WTC11 (cell line): ENCODE data around the gene ITGA1. TPM values are rescaled to one million over a fixed set of nuclear protein-coding genes. Genes with fewer than 3 reads are reported as not detected.

Experiments used
- ATAC-seq: fragments of 200-7000 bp; cut with Tn5 transposase; 2 replicates; pipeline ENCODE4 v1.10.0; 2021; ENCODE audit warnings: mild to moderate bottlenecking, moderate library complexity
- CTCF ChIA-PET: fragments of 300-600 bp; sonication (Branson Sonifier 250); formaldehyde crosslinking; loops from one replicate; lab custom pipeline; 2021; ENCODE audit warnings: antibody characterized with exemption; lab: Charles Lee
- POLR2A ChIA-PET: fragments of 350-600 bp; sonication (Branson Sonifier 250); formaldehyde crosslinking; loops from one replicate; lab custom pipeline; 2021; ENCODE audit warnings: antibody characterized with exemption; lab: Charles Lee
- DNase-seq: peaks from one replicate; pipeline ENCODE4 v3.0.0; 2021; ENCODE audit warnings: low spot score
- H3K27ac Mint-ChIP-seq: 2 replicates; pipeline ENCODE4 v1.8.0; 2021; ENCODE audit warnings: mixed read lengths
- H3K27me3 Mint-ChIP-seq: 2 replicates; pipeline ENCODE4 v1.8.0; 2021; ENCODE audit warnings: low read depth, mild to moderate bottlenecking, moderate library complexity, mixed read lengths
- H3K36me3 Mint-ChIP-seq: 2 replicates; pipeline ENCODE4 v1.8.0; 2021; ENCODE audit warnings: mixed read lengths
- H3K4me1 Mint-ChIP-seq: 2 replicates; pipeline ENCODE4 v1.8.0; 2022; ENCODE audit warnings: mixed read lengths
- H3K4me3 Mint-ChIP-seq: 2 replicates; pipeline ENCODE4 v1.8.0; 2021; ENCODE audit warnings: mild to moderate bottlenecking, moderate library complexity, mixed read lengths
- H3K9me3 Mint-ChIP-seq: 2 replicates; pipeline ENCODE4 v1.8.0; 2021; ENCODE audit warnings: mixed read lengths
- EMX1 ChIP-seq: fragments of 250-450 bp; sonication (Bioruptor Pico); IDR thresholded peaks from 2 replicates; pipeline ENCODE4 v1.8.0; 2021; ENCODE audit warnings: mild to moderate bottlenecking
- ETV6 ChIP-seq: sonication (generic); formaldehyde crosslinking; IDR thresholded peaks from 2 replicates; pipeline ENCODE4 v1.8.1; 2022; ENCODE audit warnings: mild to moderate bottlenecking, missing genetic modification reagents
- GABPB1 ChIP-seq: sonication (generic); formaldehyde crosslinking; IDR thresholded peaks from 2 replicates; pipeline ENCODE4 v1.8.1; 2023; ENCODE audit warnings: mild to moderate bottlenecking, missing genetic modification reagents
- GRHL2 ChIP-seq: fragments of 250-450 bp; sonication (Bioruptor Pico); IDR thresholded peaks from 2 replicates; pipeline ENCODE4 v1.8.0; 2022; ENCODE audit warnings: mild to moderate bottlenecking, moderate library complexity; ENCODE audit not compliant: insufficient replicate concordance, severe bottlenecking
- HMGA2 ChIP-seq: fragments of 250-450 bp; sonication (Bioruptor Pico); IDR thresholded peaks from 2 replicates; pipeline ENCODE4 v1.4.0; 2021; ENCODE audit warnings: mild to moderate bottlenecking, moderate library complexity
- JAZF1 ChIP-seq: fragments of 250-450 bp; sonication (Bioruptor Pico); IDR thresholded peaks from 2 replicates; pipeline ENCODE4 v1.9.0; 2021; ENCODE audit warnings: moderate library complexity, mild to moderate bottlenecking, inconsistent platforms
- NR1H2 ChIP-seq: sonication (generic); formaldehyde crosslinking; IDR thresholded peaks from 2 replicates; pipeline ENCODE4 v1.9.0; 2021; ENCODE audit warnings: mild to moderate bottlenecking, moderate library complexity, missing genetic modification reagents
- PRRX2 ChIP-seq: fragments of 250-450 bp; sonication (Bioruptor Pico); IDR thresholded peaks from 2 replicates; pipeline ENCODE4 v1.8.0; 2021; ENCODE audit warnings: mild to moderate bottlenecking
- RELA ChIP-seq: sonication (generic); formaldehyde crosslinking; IDR thresholded peaks from 2 replicates; pipeline ENCODE4 v1.8.1; 2022; ENCODE audit warnings: missing genetic modification reagents, mild to moderate bottlenecking, borderline replicate concordance
- SOX15 ChIP-seq: fragments of 250-450 bp; sonication (Bioruptor Pico); IDR thresholded peaks from 2 replicates; pipeline ENCODE4 v1.9.0; 2021; ENCODE audit warnings: mild to moderate bottlenecking
- TCF7 ChIP-seq: sonication (generic); formaldehyde crosslinking; IDR thresholded peaks from 2 replicates; pipeline ENCODE4 v1.8.0; 2022; ENCODE audit warnings: mild to moderate bottlenecking, low read depth, missing genetic modification reagents, moderate library complexity
- TEAD1 ChIP-seq: sonication (generic); formaldehyde crosslinking; IDR thresholded peaks from 2 replicates; pipeline ENCODE4 v1.8.0; 2022; ENCODE audit warnings: mild to moderate bottlenecking, missing genetic modification reagents
- TP53 ChIP-seq: sonication (generic); formaldehyde crosslinking; IDR thresholded peaks from 2 replicates; pipeline ENCODE4 v1.8.1; 2023; ENCODE audit warnings: mild to moderate bottlenecking, missing genetic modification reagents
- ZBTB21 ChIP-seq: sonication (generic); formaldehyde crosslinking; IDR thresholded peaks from 2 replicates; pipeline ENCODE4 v1.8.1; 2023; ENCODE audit warnings: mild to moderate bottlenecking, missing genetic modification reagents, borderline replicate concordance
- ZNF232 ChIP-seq: sonication (generic); formaldehyde crosslinking; IDR thresholded peaks from 2 replicates; pipeline ENCODE4 v1.8.0; 2022; ENCODE audit warnings: mild to moderate bottlenecking, missing genetic modification reagents
- total RNA-seq: library from RNA; stranded (reverse); gene quantifications from 3 replicates; pipeline ENCODE4 v1.2.3, GENCODE V29; 2021
- TF ChIP-seq, protein P1 (sequence below): sonication (generic); formaldehyde crosslinking; IDR thresholded peaks from 2 replicates; pipeline ENCODE4 v1.8.1; 2023; ENCODE audit warnings: mild to moderate bottlenecking, missing genetic modification reagents, borderline replicate concordance
- TF ChIP-seq, protein P2 (sequence below): fragments of 250-450 bp; sonication (Bioruptor Pico); IDR thresholded peaks from 2 replicates; pipeline ENCODE4 v1.9.0; 2021; ENCODE audit warnings: mild to moderate bottlenecking
- TF ChIP-seq, protein P3 (sequence below): fragments of 250-450 bp; sonication (Bioruptor Pico); conservative IDR thresholded peaks from 2 replicates; pipeline ENCODE4 v1.9.0; 2021; ENCODE audit warnings: mild to moderate bottlenecking
- TF ChIP-seq, protein P4 (sequence below): sonication (generic); formaldehyde crosslinking; conservative IDR thresholded peaks from 2 replicates; pipeline ENCODE4 v1.8.1; 2023; ENCODE audit warnings: mild to moderate bottlenecking, low read depth, missing genetic modification reagents, moderate library complexity

The ITGA1 gene
- total RNA-seq, 1 experiment from 2014 or later, result 6.5 TPM

DNA sequence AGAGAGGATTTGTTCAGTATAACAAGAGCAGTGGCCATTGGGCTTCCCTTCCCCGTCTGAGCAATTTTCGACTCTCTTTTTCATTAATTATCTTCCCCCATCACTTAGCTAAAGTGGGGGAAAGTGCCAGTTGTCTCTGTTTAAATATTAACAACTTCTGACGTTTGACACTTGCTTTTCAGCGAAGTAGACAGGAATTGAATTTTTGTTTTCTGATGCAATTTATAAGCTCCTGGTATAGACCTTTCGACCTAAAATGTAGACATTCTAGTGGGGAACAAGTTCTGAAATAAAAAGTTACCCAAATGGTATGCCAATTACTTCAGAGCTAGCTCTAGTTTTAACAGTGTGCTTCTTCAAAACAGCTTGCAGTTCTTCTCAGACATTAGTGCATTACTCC is 100.6 kb downstream of the ITGA1 start (continued):
- TF ChIP-seq, protein P1, sequence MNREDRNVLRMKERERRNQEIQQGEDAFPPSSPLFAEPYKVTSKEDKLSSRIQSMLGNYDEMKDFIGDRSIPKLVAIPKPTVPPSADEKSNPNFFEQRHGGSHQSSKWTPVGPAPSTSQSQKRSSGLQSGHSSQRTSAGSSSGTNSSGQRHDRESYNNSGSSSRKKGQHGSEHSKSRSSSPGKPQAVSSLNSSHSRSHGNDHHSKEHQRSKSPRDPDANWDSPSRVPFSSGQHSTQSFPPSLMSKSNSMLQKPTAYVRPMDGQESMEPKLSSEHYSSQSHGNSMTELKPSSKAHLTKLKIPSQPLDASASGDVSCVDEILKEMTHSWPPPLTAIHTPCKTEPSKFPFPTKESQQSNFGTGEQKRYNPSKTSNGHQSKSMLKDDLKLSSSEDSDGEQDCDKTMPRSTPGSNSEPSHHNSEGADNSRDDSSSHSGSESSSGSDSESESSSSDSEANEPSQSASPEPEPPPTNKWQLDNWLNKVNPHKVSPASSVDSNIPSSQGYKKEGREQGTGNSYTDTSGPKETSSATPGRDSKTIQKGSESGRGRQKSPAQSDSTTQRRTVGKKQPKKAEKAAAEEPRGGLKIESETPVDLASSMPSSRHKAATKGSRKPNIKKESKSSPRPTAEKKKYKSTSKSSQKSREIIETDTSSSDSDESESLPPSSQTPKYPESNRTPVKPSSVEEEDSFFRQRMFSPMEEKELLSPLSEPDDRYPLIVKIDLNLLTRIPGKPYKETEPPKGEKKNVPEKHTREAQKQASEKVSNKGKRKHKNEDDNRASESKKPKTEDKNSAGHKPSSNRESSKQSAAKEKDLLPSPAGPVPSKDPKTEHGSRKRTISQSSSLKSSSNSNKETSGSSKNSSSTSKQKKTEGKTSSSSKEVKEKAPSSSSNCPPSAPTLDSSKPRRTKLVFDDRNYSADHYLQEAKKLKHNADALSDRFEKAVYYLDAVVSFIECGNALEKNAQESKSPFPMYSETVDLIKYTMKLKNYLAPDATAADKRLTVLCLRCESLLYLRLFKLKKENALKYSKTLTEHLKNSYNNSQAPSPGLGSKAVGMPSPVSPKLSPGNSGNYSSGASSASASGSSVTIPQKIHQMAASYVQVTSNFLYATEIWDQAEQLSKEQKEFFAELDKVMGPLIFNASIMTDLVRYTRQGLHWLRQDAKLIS (CRISPR knock-in tag), result no peak
- no peak for TF ChIP-seq TCF7 (CRISPR knock-in tag)
- TF ChIP-seq SOX15, result no peak
- TF ChIP-seq, protein P2, sequence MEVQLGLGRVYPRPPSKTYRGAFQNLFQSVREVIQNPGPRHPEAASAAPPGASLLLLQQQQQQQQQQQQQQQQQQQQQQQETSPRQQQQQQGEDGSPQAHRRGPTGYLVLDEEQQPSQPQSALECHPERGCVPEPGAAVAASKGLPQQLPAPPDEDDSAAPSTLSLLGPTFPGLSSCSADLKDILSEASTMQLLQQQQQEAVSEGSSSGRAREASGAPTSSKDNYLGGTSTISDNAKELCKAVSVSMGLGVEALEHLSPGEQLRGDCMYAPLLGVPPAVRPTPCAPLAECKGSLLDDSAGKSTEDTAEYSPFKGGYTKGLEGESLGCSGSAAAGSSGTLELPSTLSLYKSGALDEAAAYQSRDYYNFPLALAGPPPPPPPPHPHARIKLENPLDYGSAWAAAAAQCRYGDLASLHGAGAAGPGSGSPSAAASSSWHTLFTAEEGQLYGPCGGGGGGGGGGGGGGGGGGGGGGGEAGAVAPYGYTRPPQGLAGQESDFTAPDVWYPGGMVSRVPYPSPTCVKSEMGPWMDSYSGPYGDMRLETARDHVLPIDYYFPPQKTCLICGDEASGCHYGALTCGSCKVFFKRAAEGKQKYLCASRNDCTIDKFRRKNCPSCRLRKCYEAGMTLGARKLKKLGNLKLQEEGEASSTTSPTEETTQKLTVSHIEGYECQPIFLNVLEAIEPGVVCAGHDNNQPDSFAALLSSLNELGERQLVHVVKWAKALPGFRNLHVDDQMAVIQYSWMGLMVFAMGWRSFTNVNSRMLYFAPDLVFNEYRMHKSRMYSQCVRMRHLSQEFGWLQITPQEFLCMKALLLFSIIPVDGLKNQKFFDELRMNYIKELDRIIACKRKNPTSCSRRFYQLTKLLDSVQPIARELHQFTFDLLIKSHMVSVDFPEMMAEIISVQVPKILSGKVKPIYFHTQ (CRISPR knock-in tag), result no peak
- TF ChIP-seq NR1H2 (CRISPR knock-in tag), result no peak
- TF ChIP-seq RELA (CRISPR knock-in tag), result no peak
- no peak for TF ChIP-seq EMX1
- TF ChIP-seq PRRX2, result no peak
- TF ChIP-seq, protein P3, sequence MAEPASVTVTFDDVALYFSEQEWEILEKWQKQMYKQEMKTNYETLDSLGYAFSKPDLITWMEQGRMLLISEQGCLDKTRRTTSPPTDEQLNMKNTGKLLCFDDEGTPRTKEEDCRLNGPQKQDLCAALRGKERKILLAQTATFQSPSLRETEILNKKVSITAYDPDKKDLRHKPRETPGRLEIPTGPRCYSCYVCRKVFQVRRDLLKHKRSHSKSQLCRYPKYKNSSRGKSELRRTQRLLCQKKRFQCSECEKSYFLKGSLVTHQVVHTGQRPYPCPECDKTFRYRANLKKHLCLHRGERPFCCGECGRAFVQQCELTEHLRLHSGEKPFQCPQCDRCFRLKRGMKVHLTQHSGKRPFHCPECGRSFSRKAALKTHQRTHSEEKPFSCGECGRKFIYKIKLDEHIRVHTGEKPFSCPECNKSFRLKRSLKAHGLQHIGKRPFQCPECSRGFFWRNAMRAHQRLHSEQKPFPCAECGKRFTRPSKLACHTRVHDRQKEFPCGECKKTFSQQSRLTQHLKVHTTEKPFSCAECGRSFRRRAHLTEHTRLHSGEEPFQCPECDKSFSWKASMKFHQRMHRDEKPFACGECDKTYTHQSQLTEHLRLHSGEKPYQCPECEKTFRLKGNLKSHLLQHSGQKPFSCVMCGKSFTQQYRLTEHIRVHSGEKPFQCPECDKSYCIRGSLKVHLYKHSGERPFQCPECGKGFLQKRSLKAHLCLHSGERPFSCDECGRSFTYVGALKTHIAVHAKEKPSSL (CRISPR knock-in tag), result no peak
- TF ChIP-seq, all 79 proteins: peak for 0

DNA sequence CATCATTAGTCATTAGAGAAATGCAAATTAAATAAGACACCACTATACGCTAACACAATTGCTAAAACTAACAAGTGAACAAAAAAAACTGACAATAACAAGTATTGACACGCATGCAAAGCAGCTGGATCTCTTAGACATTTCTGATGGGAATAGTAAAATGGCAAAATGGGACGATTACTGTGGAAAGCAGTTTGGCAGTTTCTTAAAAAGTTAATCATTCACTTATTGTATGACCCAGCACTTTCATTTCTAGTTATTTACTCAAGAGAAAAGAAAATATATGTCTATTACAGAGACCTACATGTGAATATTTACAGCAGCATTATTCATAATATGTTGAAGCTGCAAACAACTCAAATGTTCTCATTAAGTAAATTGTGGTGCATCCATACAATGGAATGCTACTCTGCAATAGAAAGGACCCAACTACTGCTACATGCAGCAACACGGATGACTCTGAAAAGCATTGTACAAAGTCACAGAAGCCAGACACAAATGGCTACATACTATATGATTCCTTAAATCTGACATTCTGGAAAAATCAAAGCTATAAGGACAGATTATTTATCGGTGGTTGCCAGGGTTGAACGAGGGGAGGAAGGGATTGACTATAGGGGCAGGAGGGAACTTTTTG is 104.6 kb downstream of the ITGA1 start:
- H3K36me3 Mint-ChIP-seq, result no peaks in the 10 kb centered on the region
- TF ChIP-seq JAZF1 (CRISPR knock-in tag), result no peak
- no peak for TF ChIP-seq GRHL2 (CRISPR knock-in tag)
- TF ChIP-seq ETV6 (CRISPR knock-in tag), result no peak
- no peak for TF ChIP-seq HMGA2 (CRISPR knock-in tag)
- no peak for TF ChIP-seq TP53 (CRISPR knock-in tag)
- no peak for TF ChIP-seq GABPB1 (CRISPR knock-in tag)
- TF ChIP-seq, protein P4, sequence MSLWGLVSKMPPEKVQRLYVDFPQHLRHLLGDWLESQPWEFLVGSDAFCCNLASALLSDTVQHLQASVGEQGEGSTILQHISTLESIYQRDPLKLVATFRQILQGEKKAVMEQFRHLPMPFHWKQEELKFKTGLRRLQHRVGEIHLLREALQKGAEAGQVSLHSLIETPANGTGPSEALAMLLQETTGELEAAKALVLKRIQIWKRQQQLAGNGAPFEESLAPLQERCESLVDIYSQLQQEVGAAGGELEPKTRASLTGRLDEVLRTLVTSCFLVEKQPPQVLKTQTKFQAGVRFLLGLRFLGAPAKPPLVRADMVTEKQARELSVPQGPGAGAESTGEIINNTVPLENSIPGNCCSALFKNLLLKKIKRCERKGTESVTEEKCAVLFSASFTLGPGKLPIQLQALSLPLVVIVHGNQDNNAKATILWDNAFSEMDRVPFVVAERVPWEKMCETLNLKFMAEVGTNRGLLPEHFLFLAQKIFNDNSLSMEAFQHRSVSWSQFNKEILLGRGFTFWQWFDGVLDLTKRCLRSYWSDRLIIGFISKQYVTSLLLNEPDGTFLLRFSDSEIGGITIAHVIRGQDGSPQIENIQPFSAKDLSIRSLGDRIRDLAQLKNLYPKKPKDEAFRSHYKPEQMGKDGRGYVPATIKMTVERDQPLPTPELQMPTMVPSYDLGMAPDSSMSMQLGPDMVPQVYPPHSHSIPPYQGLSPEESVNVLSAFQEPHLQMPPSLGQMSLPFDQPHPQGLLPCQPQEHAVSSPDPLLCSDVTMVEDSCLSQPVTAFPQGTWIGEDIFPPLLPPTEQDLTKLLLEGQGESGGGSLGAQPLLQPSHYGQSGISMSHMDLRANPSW (CRISPR knock-in tag), result no peak
- no peak for TF ChIP-seq TEAD1 (CRISPR knock-in tag)
- TF ChIP-seq ZBTB21, result no peak
- no peak for TF ChIP-seq ZNF232 (CRISPR knock-in tag)
- H3K27me3 Mint-ChIP-seq, result no peaks in the 10 kb centered on the region
- ChIA-PET POLR2A (no interaction called here), CTCF (no interaction called here)
- H3K27ac Mint-ChIP-seq, result no peak overlapping the region
- no peak overlapping the region for H3K4me3 Mint-ChIP-seq
- peaks cover 6% of the 10 kb centered on the region for H3K4me1 Mint-ChIP-seq
- H3K9me3 Mint-ChIP-seq, result no peaks in the 10 kb centered on the region
- no peak for ATAC-seq
- no peak for DNase-seq
